ENCODE measurements around the gene COL5A2. TPM values are rescaled to one million over a fixed set of nuclear protein-coding genes. Genes with fewer than 3 reads are reported as not detected.

Gene COL5A2
- total RNA-seq, 1 donor from 2014 or later, result 1,927 TPM

DNA sequence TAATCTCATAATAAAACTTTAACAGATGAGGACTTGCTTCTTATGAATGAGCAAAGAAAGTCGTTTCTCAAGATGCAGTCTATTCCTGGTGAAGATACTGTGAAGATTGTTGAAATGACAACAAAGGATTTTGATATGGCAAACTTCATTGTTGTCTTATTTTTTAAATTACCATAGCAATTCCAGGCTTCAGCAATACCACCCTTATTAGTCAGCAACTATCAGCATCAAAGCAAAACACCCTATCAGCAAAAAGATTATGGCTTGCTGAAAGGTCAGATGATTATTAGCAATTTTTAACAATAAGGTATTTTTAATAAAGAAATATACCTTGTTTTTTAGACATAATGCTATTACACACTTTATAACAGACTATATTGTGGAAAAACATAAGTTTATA lies 88.3 kb downstream of the COL5A2 start:
- Mint-ChIP-seq H3K36me3 (ENCODE audit: low read depth) (peaks cover 52% of the 10 kb centered on the region), H3K27ac (ENCODE audit: unreplicated experiment) (peak overlapping the region; percentile 71), H3K27me3 (ENCODE audit: low read depth) (no peaks in the 10 kb centered on the region), H3K4me1 (ENCODE audit: low read depth) (peaks cover 90% of the 10 kb centered on the region), H3K9me3 (ENCODE audit: low read depth) (no peaks in the 10 kb centered on the region), H3K4me3 (ENCODE audit: unreplicated experiment) (no peak overlapping the region)
- DNase-seq (ENCODE audit: low spot score), result no peak
- TF ChIP-seq CTCF (IDR thresholded peaks at IDR 0.05), result no peak

DNA sequence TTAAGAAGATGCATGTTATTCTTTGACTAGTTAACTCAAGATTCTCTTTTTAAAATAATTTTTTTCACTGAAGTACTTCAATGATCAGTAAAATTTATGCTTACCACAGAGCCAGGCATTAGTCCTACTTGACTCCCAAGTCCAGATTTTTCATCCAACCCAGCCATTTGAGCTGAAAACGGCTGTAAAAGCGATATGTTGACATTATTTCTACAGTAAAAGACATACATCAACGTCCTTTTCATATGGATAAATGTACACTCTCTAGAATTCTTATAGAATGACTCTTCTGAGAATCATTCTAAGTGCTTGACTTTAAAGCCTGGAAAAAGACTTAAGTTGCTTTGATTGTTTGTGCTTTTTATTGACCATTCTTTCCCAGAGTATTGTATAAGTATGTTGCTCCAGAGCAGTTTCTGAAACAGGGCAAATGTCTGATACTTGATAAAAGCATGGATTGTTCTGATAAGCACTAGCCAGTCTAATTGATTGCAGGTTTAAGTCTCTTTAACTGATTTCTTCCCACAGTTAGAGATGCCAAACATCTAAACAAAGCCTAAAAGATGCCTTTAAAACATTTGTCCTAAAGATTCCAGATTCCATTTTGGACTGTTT lies 90.9 kb downstream of the COL5A2 start:
- TF ChIP-seq CTCF (IDR thresholded peaks at IDR 0.05), result no peak
- H3K27ac Mint-ChIP-seq (ENCODE audit: unreplicated experiment), result peak overlapping the region; percentile 58
- no peak overlapping the region for H3K4me3 Mint-ChIP-seq (ENCODE audit: unreplicated experiment)
- H3K27me3 Mint-ChIP-seq (ENCODE audit: low read depth), result no peaks in the 10 kb centered on the region
- H3K9me3 Mint-ChIP-seq (ENCODE audit: low read depth), result no peaks in the 10 kb centered on the region
- DNase-seq (ENCODE audit: low spot score), result no peak
- H3K4me1 Mint-ChIP-seq (ENCODE audit: low read depth), result peaks cover 86% of the 10 kb centered on the region
- H3K36me3 Mint-ChIP-seq (ENCODE audit: low read depth), result peaks cover 46% of the 10 kb centered on the region

DNA sequence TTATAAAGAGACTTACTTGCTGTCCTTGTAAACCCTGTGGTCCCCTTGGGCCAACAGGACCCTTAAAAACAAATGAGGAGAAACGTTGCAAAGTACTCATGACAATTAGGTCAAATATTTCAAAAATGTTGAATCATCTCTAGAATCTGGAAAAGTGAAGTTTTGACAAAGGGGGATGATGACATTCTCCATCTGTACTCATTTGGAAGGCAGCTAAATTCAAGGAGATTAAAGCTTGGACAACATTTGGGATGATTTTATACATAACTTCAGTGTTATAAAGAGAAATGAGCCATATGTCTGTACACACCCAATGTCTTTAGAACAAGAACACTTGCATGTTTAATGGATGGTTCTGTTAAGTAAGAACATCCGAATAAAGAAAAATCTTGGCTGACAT lies 92.9 kb downstream of the COL5A2 start:
- Mint-ChIP-seq H3K9me3 (ENCODE audit: low read depth) (no peaks in the 10 kb centered on the region), H3K27me3 (ENCODE audit: low read depth) (no peaks in the 10 kb centered on the region), H3K27ac (ENCODE audit: unreplicated experiment) (peak overlapping the region; percentile 69), H3K36me3 (ENCODE audit: low read depth) (peaks cover 54% of the 10 kb centered on the region), H3K4me3 (ENCODE audit: unreplicated experiment) (no peak overlapping the region), H3K4me1 (ENCODE audit: low read depth) (peaks cover 83% of the 10 kb centered on the region)
- no peak for TF ChIP-seq CTCF (IDR thresholded peaks at IDR 0.05)
- DNase-seq (ENCODE audit: low spot score), result no peak

DNA sequence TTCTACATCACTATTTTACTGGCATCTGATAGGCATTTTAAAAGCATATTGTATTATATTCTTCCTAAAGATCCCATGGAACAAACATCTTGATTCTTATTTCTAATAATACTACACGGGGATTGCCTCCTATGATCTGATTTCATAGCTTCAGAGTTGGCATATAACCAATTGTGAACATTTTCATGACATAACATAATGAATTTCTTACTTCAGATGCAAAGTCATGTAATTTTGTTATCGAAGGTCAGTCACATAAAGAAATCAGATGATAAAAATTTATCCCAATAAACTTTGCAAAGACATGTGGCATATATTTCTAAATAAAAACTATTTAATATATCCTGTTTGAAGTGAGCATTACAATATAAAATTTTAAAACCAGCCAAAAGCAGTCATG lies 93.3 kb downstream of the COL5A2 start:
- Mint-ChIP-seq H3K36me3 (ENCODE audit: low read depth) (peaks cover 52% of the 10 kb centered on the region), H3K4me1 (ENCODE audit: low read depth) (peaks cover 80% of the 10 kb centered on the region), H3K27ac (ENCODE audit: unreplicated experiment) (peak overlapping the region; percentile 69), H3K9me3 (ENCODE audit: low read depth) (no peaks in the 10 kb centered on the region), H3K4me3 (ENCODE audit: unreplicated experiment) (no peak overlapping the region), H3K27me3 (ENCODE audit: low read depth) (no peaks in the 10 kb centered on the region)
- no peak for TF ChIP-seq CTCF (IDR thresholded peaks at IDR 0.05)
- DNase-seq (ENCODE audit: low spot score), result no peak

DNA sequence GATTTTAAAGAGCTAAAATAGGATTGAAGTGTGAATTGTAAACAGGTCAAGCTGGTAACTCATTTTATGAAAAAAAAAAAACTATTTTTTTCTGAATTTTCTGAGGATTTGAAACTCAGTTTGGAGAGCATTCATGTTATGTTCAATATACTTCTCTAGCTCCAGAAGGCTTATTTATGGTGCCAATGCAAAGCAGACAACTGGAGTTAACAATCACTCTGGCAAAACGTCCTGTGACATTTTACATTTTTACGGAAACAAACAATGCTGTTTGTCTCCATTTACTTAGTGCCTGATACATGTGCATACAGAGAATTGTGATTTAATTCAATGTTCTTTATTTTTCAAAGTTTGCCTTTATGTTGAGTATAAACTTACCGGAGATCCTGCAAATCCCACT lies 96.0 kb downstream of the COL5A2 start:
- Mint-ChIP-seq H3K9me3 (ENCODE audit: low read depth) (no peaks in the 10 kb centered on the region), H3K4me1 (ENCODE audit: low read depth) (peaks cover 71% of the 10 kb centered on the region), H3K36me3 (ENCODE audit: low read depth) (peaks cover 40% of the 10 kb centered on the region), H3K27me3 (ENCODE audit: low read depth) (no peaks in the 10 kb centered on the region), H3K27ac (ENCODE audit: unreplicated experiment) (peak overlapping the region; percentile 49), H3K4me3 (ENCODE audit: unreplicated experiment) (no peak overlapping the region)
- DNase-seq (ENCODE audit: low spot score), result no peak
- TF ChIP-seq CTCF (IDR thresholded peaks at IDR 0.05), result no peak
